ENCODE results near the gene LILRB1.

The LILRB1 gene

DNA sequence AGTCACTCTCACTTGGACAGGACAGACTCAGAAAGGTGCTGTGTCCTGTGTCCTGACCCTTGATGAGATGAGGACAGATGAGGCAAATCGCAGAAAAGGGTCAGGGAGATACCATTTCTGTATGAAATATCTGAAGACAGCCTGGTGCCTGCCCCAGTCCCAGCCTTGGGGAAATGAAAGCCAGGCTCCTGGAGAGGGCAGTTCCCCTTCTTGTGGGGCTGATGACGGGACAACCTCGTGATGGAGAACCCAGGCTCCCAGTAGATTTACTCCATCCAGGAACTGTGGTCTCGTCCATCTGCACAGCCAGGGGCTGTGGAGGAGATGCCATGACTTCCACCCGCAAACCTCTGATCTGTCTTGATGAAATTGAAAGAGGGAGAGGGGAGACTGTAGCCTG is 13.8 kb downstream of the LILRB1 start:
- Histone ChIP-seq H3K9me2 (ENCODE audit: low read depth, low read length) (no peaks in the 10 kb centered on the region), H3K27me3 (ENCODE audit: insufficient read depth, low read length) (no peaks in the 10 kb centered on the region)
- TF ChIP-seq, protein P1, sequence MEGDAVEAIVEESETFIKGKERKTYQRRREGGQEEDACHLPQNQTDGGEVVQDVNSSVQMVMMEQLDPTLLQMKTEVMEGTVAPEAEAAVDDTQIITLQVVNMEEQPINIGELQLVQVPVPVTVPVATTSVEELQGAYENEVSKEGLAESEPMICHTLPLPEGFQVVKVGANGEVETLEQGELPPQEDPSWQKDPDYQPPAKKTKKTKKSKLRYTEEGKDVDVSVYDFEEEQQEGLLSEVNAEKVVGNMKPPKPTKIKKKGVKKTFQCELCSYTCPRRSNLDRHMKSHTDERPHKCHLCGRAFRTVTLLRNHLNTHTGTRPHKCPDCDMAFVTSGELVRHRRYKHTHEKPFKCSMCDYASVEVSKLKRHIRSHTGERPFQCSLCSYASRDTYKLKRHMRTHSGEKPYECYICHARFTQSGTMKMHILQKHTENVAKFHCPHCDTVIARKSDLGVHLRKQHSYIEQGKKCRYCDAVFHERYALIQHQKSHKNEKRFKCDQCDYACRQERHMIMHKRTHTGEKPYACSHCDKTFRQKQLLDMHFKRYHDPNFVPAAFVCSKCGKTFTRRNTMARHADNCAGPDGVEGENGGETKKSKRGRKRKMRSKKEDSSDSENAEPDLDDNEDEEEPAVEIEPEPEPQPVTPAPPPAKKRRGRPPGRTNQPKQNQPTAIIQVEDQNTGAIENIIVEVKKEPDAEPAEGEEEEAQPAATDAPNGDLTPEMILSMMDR (IDR thresholded peaks at IDR 0.05; ENCODE audit: low read length) = no peak
- TF ChIP-seq EZH2 (IDR thresholded peaks at IDR 0.05; ENCODE audit: borderline replicate concordance, low read length) = no peak

DNA sequence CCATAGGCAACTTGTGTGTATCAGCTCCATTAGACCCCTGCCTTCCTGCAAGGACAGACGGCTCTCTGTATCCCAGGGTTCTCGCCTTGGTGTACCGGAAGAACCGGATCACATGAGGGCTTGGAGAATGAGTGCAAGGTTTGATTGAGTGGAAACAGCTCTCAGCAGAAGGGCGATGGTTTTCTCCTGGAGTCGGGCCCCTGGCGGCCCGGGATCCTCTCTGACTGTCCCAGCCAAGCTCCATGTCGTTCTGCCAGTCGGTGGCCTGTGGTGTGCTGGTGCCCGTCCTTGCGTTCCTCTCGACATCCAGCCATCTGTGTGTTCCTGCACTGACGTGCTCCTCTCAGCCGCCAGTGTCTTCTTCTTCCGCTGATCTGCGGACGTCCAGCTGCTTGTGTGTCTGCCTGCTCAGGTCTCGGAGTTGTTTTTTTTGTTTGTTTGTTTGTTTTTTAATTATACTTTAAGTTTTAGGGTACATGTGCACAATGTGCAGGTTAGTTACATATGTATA is 16.1 kb downstream of the LILRB1 start:
- H3K4me1 ChIP-seq (ENCODE audit: insufficient read depth, low read length, severe bottlenecking) = no peaks in the 10 kb centered on the region
- H2AFZ ChIP-seq (ENCODE audit: low read length) = no peak overlapping the region
- no peak overlapping the region for H3K4me3 ChIP-seq (ENCODE audit: low read depth, low read length, poor library complexity, severe bottlenecking)
- no peaks in the 10 kb centered on the region for H3K9me3 ChIP-seq (ENCODE audit: low read length)
- H3K27ac ChIP-seq (ENCODE audit: low read depth, low read length, poor library complexity, severe bottlenecking) = no peak overlapping the region
- no peaks in the 10 kb centered on the region for H3K9me2 ChIP-seq (ENCODE audit: low read depth, low read length)
- H3K4me2 ChIP-seq (ENCODE audit: low read length) = no peak overlapping the region
- H3F3A ChIP-seq (ENCODE audit: insufficient read depth, low read length) = no peaks in the 10 kb centered on the region
- H3K9ac ChIP-seq (ENCODE audit: low read length) = no peak overlapping the region
- TF ChIP-seq, protein P1 (IDR thresholded peaks at IDR 0.05; ENCODE audit: low read length) = no peak
- TF ChIP-seq EZH2 (IDR thresholded peaks at IDR 0.05; ENCODE audit: borderline replicate concordance, low read length) = no peak
- no peaks in the 10 kb centered on the region for H4K20me1 ChIP-seq (ENCODE audit: insufficient read depth, low read length)
- H3K79me2 ChIP-seq (ENCODE audit: insufficient read depth, low read length) = no peaks in the 10 kb centered on the region
- H3K27me3 ChIP-seq (ENCODE audit: insufficient read depth, low read length) = no peaks in the 10 kb centered on the region
- H3K36me3 ChIP-seq (ENCODE audit: insufficient read depth, low read length) = no peaks in the 10 kb centered on the region

More for the DNA sequence above, 13.8 kb downstream of the LILRB1 start:
- Histone ChIP-seq H3F3A (ENCODE audit: insufficient read depth, low read length) (no peaks in the 10 kb centered on the region), H3K4me3 (ENCODE audit: low read depth, low read length, poor library complexity, severe bottlenecking) (no peak overlapping the region), H2AFZ (ENCODE audit: low read length) (no peak overlapping the region), H3K9ac (ENCODE audit: low read length) (no peak overlapping the region), H3K4me2 (ENCODE audit: low read length) (no peak overlapping the region), H3K36me3 (ENCODE audit: insufficient read depth, low read length) (no peaks in the 10 kb centered on the region), H3K4me1 (ENCODE audit: insufficient read depth, low read length, severe bottlenecking) (no peaks in the 10 kb centered on the region), H3K9me3 (ENCODE audit: low read length) (no peaks in the 10 kb centered on the region), H3K79me2 (ENCODE audit: insufficient read depth, low read length) (no peaks in the 10 kb centered on the region), H4K20me1 (ENCODE audit: insufficient read depth, low read length) (no peaks in the 10 kb centered on the region), H3K27ac (ENCODE audit: low read depth, low read length, poor library complexity, severe bottlenecking) (no peak overlapping the region)

DNA sequence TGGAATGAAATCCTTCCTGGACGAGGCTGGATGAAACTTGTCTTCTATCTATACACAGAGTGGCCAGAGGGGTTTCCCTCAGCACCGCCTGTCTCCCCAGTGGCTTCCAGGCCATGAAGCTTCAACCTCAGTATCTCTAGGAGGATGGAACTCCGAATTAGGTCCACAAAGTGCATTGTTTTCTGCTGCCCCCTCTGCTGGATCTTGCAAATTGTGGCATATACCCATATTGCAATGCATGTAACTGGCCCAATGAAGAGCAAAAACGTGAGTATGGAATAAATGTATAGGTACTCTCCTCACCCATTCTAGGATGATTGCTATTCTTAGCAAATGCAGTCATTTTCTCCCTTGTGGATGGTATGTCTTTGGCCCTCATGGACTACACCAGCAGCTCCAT is 17.8 kb downstream of the LILRB1 start:
- Histone ChIP-seq H3F3A (ENCODE audit: insufficient read depth, low read length) (no peaks in the 10 kb centered on the region), H3K27ac (ENCODE audit: low read depth, low read length, poor library complexity, severe bottlenecking) (no peak overlapping the region), H2AFZ (ENCODE audit: low read length) (no peak overlapping the region), H3K9me2 (ENCODE audit: low read depth, low read length) (no peaks in the 10 kb centered on the region), H3K4me1 (ENCODE audit: insufficient read depth, low read length, severe bottlenecking) (no peaks in the 10 kb centered on the region), H3K4me3 (ENCODE audit: low read depth, low read length, poor library complexity, severe bottlenecking) (no peak overlapping the region), H3K27me3 (ENCODE audit: insufficient read depth, low read length) (no peaks in the 10 kb centered on the region), H3K9ac (ENCODE audit: low read length) (no peak overlapping the region), H3K36me3 (ENCODE audit: insufficient read depth, low read length) (no peaks in the 10 kb centered on the region), H3K79me2 (ENCODE audit: insufficient read depth, low read length) (no peaks in the 10 kb centered on the region), H3K4me2 (ENCODE audit: low read length) (no peak overlapping the region), H4K20me1 (ENCODE audit: insufficient read depth, low read length) (no peaks in the 10 kb centered on the region), H3K9me3 (ENCODE audit: low read length) (no peaks in the 10 kb centered on the region)
- TF ChIP-seq, protein P1 (IDR thresholded peaks at IDR 0.05; ENCODE audit: low read length) = no peak
- TF ChIP-seq EZH2 (IDR thresholded peaks at IDR 0.05; ENCODE audit: borderline replicate concordance, low read length) = no peak
